GM18909 (cell line): ENCODE data around the gene CELF4.

Experiments
- ATAC-seq: cut with Tn5 transposase; IDR thresholded peaks from one replicate; pipeline ENCODE4 v1.9.1; 2021; ENCODE audit warnings: mild to moderate bottlenecking; ENCODE audit not compliant: unreplicated experiment, poor library complexity

The CELF4 gene

DNA sequence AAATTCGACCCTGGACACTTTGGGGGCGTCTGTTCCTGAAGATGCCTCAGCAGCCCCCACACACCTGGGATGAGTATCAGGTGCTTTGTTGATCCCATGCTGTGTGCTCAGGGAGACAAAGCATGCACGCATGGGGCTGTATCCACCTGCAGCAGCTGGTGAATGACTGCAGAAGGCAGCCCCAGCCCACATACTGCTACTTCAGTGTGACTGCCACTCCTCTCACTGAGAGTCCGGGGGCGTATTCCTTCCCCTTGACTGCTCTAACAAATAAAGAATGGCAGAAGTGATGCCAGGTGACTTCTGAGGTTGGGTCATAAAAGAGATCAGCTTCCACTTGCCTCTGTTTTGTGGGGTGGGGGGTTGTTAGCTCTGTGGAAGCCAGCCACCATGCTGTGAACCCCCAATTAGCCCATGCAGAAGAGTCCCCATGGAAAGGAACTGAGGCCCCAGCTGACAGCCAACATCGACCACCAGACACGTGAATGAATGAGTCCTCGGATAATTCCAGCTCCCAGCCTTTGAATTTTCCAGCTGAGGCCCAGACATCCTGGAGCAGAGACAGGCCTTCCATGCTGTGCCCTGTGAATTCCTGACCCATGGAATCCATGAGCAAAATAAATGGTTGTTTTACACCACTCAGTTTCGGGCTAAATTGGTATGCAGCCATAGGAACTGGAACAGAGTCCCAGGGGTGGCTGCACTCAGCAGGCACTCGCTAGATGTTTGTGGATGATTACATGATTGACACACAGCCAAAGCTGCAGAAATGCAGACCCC, 289.3 kb downstream of the CELF4 start:
- no peak for ATAC-seq

- no peak for ATAC-seq
Observed at GRCh38 chr18:37275237-37275741, 290.3 kb downstream of the CELF4 start.

DNA sequence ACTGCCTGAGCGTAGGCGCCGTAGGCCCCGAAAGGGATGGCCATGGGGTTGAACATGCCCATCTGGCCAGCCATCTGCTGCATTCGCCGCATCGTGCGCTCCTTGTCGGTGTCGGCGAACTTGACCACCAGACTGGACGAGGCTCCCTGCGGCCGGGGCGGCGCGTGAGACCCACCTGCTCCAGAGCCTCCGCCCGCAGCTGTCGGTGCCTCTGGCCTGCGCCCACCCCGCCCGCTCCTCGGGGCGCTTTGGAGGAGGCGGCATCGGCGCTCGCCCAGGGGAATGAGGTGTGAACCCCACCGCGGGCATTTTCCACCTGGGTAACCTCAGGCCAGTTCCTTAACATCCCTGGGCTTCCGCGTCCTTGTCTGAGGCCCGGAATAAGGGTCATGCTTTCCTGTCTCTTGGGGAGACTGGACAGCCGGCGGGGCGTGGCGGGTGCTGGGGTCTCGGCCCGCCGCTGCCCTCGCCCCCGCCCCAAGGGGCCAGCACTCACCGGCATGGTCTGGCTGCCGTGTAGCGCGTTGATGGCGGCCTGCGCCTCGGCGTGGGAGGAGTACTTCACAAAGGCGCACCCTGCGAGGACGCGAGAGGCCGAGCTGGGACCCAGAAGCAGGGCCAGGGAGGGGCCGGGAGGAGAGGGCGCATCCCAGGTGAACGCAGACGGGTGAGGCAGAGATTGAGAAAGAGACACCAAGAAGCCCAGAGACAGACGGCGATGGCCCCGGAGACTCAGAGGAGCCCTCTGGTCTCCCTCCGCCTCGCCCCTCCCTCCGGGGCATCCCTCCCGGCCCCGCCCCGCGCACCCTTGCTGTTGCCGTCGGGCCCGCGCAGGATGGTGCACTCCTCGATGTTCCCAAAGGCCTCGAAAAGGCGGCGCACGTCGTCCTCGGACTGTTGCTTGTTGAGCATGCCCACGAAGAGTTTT, 291.0 kb downstream of the CELF4 start:
- ATAC-seq: no peak

DNA sequence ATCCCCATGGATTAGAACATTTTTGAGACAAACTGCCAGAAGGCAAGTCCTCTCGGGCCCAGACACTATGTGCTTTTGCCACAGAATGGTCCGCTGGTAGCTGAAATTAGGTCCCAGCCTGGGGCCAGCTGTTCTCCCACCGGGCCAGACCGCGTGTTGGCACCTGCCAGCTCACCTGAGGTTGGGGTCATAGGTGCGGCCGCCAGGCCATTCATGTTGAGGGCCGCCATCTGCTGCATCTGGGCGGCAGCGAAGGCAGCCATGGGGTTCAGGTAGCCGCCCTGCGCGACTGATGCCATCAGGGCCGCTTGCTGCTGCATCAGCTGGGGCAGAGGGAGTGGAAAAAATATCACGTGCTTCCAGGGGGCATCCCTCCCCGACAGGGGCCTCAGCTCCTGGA, 292.8 kb downstream of the CELF4 start:
- ATAC-seq: no peak

- ATAC-seq: no peak
Observed at GRCh38 chr18:37272226-37272625, 293.4 kb downstream of the CELF4 start.

- ATAC-seq: no peak
Observed at GRCh38 chr18:37270666-37271052, 294.9 kb downstream of the CELF4 start.

DNA sequence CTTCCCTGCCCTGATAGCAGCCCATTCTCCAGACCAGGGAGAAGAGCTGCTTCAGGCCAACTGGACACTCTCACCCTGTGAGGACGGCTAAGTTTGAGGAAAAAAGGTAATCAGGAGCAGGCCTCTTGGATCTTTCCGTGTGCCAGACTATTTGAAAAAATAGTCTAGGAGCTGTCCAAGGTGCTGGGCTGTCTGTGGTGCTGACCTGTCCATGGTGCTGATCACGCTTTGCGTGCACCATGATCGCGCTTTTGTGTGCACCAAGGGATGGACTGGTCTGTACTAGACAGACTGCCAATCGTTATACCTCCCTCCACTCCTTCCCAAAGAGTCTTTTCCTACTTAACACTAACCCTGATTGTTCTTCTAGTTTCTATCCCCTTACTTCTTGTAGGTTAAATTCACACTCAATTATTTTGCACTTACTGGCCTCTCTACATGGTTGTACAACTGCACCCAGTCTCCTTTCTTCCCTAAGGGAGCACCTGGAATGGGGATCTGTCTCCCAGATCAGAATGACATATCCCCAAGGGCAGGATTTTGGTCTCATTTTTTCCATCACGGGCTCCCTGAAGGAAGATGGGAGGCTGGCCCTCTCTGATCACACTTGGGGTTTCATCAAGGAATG, 295.4 kb downstream of the CELF4 start:
- no peak for ATAC-seq

- no peak for ATAC-seq
Observed at GRCh38 chr18:37266290-37266689, 299.3 kb downstream of the CELF4 start.

GRCh38 chr18:37265382-37265781, 300.2 kb downstream of the CELF4 start:
- ATAC-seq: no peak

- no peak for ATAC-seq
Observed at GRCh38 chr18:37264956-37265355, 300.6 kb downstream of the CELF4 start.

DNA sequence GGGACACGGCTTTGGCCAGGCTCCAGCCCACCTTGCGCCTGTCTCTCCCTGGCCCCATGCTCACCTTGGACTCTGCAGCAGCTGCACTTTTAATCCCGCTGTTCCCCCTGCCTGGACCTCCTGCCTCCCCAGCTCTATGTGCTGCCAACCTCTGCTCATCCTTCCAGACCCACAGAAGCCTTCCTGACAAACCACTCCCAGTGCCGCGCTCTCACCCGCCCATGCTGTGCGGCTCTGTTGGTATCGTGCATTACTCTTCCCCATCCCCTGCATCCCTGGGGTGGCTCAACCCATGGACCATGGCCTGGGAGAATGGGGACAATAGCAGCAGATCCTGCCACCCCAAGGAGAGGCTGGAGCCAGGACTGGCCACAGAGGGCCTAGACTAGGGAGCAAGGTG, 303.6 kb downstream of the CELF4 start:
- no peak for ATAC-seq

GRCh38 chr18:37261246-37261840, 304.3 kb downstream of the CELF4 start:
- ATAC-seq: no peak

DNA sequence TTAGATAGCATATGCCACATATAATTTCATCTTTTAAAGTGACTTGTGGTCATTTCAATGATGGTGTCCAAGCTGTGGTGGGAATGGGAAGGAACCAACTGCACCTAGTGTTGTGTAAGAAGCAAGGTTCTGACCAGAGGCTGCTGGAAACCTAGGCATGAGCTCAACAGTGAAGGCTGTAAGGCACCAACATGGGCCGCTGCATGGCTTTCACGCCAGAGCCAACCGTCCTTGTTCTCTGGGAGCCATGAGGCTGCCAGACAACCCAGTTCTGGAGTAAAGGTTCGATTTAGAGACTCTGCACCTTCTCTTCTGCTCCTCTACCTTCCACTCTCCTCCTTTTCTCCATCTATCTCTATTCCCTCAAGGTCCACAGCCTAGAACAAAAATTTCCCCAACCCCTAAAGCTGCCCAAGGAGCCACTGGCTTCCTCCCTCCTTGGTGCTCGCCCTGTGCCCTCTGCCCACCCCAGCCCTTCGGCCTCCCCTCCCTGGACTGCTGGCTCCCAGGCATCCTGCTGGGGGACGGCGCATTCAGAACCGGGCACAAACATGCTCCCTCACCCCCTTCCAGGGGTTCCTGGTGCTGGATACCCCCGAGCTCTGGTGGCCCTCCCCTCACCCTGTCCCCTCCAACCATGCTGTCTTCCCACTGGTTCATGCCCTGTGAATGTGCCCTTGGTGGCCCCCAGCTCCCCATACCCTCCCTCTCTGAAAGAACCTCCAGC, 305.1 kb downstream of the CELF4 start:
- no peak for ATAC-seq

- no peak for ATAC-seq
Observed at GRCh38 chr18:37259711-37260110, 305.9 kb downstream of the CELF4 start.

- ATAC-seq: no peak
Observed at GRCh38 chr18:37258819-37259218, 306.8 kb downstream of the CELF4 start.

GRCh38 chr18:37258131-37258530, 307.5 kb downstream of the CELF4 start:
- ATAC-seq: no peak

DNA sequence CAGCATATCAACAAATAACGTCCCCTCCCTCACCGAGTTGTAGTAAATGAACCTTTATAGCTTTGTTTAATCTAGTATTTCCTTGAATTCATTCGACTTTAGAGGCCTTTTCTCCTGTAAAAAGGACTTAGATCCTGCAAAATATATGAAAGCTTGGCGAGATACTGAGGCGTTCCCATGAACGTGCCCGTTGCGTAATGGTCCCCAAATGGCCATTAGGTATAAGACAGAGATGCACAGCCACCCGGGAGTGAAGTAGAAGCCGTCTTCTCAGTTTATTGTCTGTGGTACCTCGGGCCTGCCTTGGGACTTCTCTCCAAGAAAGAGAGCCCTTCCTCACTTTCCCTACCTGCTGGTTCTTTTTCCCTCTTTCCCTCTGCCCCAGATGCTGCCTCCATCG, 310.6 kb downstream of the CELF4 start:
- ATAC-seq: no peak

DNA sequence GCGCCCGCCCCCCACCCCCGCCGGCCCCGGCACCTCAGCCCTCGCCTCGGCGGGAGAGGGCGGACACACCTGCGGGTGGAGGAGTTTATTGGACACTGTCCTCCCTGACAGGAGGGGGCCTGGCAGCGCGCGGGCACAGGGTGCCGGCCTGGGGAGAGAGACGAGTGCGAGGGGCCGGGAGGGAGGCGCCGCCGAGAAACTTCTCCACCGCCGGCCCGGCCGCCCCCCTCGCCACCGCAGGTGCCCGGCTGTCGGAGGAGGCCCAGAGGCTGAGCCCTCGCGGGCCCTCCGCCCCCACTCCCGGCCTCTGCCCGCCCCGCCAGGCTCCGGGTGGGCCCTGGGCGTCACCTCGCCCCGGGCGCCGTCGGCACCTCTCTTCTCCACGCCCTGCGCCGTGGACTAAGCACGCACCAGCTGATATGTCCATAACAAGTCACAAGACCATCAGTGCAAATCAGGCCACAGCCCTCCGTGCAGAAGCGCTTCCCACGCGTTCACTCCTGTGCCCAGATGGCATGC, 311.3 kb downstream of the CELF4 start:
- ATAC-seq: no peak

DNA sequence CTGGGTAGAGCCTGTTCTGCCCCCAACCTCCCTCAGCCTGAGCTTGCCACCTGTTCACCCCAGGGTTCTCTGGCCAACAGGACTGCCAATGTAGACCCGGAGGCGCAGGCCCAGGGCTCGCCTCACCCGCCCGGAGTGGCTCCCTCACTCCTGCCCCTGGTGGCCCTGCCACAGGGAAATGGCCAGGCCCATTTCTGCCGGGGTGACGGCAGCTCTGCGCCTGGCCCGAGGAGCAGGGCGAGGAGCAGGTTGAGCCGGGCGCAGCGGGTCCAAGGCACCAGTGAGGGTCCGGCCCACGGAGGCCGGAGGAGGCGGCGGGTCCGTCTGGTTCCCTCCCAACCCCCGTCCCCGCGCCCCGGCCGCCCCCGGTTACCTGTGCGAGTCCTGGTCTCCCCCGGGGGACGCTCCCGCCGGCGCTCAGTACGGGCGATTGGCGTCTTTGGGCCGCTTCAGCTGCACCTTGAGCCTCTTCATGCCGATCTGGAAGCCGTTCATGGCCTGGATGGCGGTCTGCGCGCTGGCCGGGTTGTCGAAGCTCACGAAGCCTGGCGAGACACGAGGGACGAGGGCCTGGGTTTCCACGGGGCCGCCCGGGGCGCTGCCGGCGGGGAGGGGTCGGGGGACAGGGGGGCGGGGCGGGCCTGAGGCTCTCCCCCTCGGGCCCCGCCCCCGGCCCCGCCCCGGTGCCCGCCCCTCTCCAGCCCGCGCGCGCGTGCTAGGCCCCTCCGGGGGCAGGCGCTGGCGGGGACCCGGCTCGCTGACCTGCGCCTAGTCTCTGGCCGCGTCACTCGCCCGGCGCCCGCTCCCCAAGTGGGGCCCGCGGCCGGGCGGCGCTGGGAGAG, 312.0 kb downstream of the CELF4 start:
- ATAC-seq: no peak
